Muscle of back (tissue), 10 donors: ENCODE data around the gene DIP2A. TPM values are rescaled to one million over a fixed set of nuclear protein-coding genes. Genes with fewer than 3 reads are reported as not detected.

Source experiments
- polyA plus RNA-seq, 10 donors: library from polyadenylated mRNA; unstranded; fragments of 120-200 nt; gene quantifications; one replicate each; pipeline ENCODE4 v1.2.1, GENCODE V29; 2013; ENCODE audit not compliant: insufficient read length in 10 of 10

DIP2A gene
- polyA plus RNA-seq, 10 donors: 16.0 to 40.4 (median 22.3) TPM

Other genes starting within 250 kb of the DIP2A start
- gene LSS, start 230.1 kb upstream of the DIP2A start, polyA plus RNA-seq: 10 to 100 TPM; 22.0 to 47.1 (median 35.1) TPM
- 10 to 100 TPM; 45.4 to 67.2 (median 58.4) TPM for gene MCM3AP, start 173.3 kb upstream of the DIP2A start, polyA plus RNA-seq
- gene YBEY, start 172.5 kb upstream of the DIP2A start, polyA plus RNA-seq: 10 to 100 TPM in 9 of 10 donors, 1 to 10 TPM in 1; 9.4 to 26.0 (median 17.4) TPM
- 10 to 100 TPM in 1 of 10 donors, 1 to 10 TPM in 9; 4.3 to 10.6 (median 6.3) TPM for gene C21orf58, start 135.0 kb upstream of the DIP2A start, polyA plus RNA-seq
- 10 to 100 TPM; 41.2 to 83.0 (median 53.0) TPM for gene PCNT, start 134.7 kb upstream of the DIP2A start, polyA plus RNA-seq
- gene S100B, start 146.2 kb downstream of the DIP2A start, polyA plus RNA-seq: 10 to 100 TPM; 10.4 to 27.0 (median 15.4) TPM
- gene PRMT2, start 176.8 kb downstream of the DIP2A start, polyA plus RNA-seq: 100 to 1,000 TPM in 9 of 10 donors, 10 to 100 TPM in 1; 95.5 to 125 (median 110) TPM